HG03139 (cell line): ENCODE results near the gene STIP1.

ENCODE experiments used
- ATAC-seq: cut with Tn5 transposase; IDR thresholded peaks from one replicate; pipeline ENCODE4 v1.9.1; 2021; ENCODE audit not compliant: unreplicated experiment

Gene STIP1

GRCh38 chr11:64248578-64248977 lies 62.6 kb downstream of the STIP1 start:
- ATAC-seq, result no peak

DNA sequence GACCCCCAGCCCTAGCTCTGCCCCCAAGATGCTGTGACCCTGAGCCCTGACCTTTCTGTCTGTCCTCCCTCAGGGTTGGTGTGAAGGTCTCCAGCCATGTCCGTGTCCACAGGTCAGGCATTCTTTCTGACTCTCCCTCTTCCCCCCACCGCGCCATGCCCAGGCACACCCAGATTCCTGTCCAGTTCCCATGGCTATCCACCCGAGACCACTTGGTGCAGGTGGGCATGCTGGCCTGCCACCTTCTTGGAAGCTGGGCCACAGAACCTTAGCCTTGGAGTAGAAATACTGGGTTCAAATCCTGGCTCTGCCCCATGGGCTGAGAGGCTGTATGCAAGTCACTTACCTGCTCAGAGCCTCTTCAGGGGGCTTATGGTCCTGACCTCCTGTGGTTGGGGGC lies 63.1 kb downstream of the STIP1 start:
- no peak for ATAC-seq

DNA sequence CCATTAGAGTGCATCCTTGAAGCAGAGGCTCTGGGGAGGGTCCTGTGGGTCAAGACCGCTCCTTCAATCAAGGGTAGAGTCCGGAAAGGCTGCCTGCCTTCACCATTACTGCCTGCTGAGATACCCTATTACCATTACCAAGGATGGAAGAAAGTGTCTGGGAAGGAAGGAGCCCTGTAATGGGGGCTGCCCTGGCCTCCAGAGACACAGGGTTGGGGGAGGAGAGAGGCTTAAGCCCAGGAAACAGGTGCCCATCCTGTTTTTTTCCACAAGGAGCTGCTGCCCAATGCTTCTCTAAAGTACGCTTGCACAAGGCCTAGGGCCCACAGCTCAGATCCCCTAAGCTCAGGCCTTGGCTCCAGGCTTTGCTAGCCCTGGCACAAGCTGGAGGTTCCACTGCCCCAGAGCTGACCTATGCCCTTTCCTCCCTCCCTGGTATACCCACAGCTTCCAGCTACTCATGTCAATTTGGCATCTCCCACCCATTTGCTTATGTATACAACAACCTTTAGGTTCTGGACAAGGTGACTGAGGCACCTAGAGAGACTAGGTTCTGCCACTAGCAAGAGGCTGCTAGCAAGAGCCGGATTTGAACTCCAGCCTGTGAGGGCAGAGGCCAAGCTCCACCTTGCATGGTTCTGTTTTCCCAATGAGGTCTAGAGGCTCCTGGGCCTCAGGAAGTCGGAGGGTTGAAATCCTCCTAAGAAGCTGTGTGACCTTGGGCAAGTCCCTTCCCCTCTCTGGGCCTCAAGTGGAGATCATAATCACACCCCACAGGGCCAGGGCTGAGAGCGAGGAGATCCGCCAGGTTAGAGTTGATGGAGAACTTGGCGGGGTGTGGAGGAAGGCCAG lies 63.8 kb downstream of the STIP1 start:
- no peak for ATAC-seq

DNA sequence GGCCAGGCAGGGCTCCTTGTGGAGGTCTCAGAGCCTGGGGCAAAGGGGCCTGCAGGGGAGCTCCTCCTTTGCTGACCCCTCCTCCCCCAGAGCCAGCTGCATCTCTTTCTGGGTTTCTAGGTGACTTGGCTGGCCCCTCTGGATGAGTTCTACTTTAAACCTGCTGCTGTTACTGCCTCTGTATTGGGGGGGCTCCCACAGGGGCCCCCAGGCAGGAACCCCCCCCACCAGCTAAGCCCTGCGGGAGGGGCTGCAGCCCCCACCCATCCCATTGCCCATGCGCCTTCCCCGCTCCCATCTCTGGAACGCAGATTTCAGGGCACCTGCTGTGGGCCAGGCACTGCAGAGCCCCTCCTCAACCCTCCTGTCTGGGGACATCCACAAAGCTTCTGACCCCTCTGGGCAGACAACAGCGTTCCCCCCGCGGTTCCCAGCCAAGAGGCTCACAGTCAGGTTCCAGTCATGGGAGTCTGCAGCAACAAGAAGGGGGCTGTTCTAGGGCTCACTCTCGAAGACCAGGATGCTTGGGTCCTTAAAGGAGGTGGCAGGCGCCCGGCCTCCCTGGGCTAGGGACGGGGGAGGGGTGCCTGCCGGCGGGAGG lies 64.5 kb downstream of the STIP1 start:
- ATAC-seq, result no peak

- ATAC-seq, result peak; percentile 39
Observed at GRCh38 chr11:64251016-64251752, 65.2 kb downstream of the STIP1 start, which contains the start of gene PLCB3. PLCB3 (plus strand) TSS chr11:64251530; CDS start chr11:64251650, 120 bp downstream.

DNA sequence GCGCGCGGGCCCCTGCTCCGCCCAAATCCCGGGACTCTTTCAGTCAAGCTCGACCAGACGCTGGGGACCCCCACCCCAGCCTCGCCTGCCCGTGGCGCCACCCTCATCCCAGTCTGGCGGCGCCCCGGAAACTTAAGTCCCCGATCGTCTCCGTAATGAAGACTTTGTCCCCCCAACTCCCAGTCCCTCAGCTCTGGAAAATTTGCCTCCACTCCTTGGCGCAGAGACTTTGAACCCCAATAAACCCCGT lies 65.7 kb downstream of the STIP1 start:
- peak; percentile 13 for ATAC-seq

DNA sequence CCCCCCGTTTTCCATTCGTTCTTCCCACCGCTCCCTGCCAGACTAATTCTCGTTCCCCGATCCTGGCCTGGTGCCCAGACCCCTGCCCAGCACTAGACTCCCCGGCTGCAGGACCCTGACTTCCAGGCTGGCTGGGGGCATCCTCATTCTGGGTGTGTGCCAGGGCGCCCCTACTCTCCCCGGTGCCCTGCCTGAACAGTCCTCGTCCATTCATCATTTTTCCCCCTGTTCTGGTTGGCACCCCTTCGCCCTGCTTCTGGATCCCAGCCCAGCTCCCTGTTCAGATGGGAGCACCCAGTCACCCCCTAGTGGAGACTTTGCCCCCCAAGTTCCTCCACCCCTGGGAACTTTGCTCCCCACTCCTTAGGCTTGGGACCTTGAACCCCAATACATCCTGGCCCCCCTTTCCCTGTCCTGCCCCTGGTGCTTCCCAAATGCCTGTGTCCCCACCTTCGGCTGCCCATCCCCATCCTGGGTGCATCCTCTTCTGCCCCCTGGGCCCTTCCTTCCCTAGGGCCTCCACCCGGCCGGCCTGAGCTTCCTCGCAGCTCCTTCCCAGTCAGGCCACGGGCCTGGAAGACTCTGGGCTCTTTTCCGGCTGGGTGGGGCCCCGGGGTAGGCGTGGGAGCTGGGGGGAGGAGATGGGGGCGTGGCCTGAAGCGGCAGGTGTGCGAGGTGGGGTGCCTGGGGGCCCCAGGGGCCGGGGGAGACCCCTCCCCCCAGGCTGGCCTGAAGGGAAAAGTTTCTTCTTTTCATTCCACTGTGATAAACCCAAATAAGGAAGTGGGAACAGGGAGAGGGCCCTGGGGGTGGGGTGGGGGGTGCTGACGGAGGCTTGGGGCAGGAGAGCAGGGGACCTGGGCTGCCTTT lies 66.3 kb downstream of the STIP1 start:
- ATAC-seq, result no peak

DNA sequence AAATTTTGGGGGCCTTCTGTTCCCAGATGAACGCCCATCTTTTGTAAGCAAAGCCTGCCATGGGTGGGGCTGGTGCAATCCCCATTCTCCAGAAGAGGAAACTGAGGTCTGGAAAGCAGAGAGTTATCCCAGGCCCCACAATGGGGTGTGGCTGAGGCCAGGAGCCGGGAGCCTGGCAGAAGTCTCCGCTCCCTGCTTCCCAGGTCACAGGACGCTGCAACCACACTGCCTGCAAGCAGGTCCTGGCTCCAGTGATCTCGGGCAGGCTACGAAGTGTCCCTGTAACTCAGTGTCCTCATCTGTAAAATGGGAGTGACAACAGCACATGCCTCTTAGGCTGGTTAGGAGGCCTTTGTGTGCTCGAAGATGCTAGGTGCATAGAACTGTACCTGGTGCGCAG lies 67.1 kb downstream of the STIP1 start:
- ATAC-seq, result no peak

DNA sequence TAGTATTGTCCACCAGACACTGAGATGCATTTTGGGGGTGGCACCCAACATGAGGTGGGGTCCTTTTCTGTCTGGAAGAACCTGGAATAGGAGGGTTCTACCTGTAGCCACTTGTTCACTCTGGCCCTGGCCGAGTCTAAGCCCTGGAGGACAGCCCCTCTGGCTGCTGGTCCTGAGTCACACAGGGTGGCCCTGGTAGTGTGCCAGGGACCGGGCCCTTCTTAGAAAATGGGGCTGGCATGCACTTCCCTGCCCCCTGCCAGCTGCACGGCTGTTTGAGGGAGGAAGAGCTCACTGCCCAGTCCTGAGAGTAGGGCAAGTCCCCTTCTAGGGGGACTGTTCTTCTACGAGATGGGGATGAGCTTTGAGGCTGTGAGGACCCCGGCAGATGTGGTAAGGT lies 67.5 kb downstream of the STIP1 start:
- ATAC-seq, result no peak
